WTC11 (cell line): ENCODE measurements around the gene OST4. TPM values are rescaled to one million over a fixed set of nuclear protein-coding genes. Genes with fewer than 3 reads are reported as not detected.

Experiments
- ATF1 ChIP-seq: sonication (generic); formaldehyde crosslinking; IDR thresholded peaks from 2 replicates; pipeline ENCODE4 v1.8.1; 2023; ENCODE audit warnings: mild to moderate bottlenecking, moderate library complexity, missing genetic modification reagents
- ATF6 ChIP-seq: sonication (generic); formaldehyde crosslinking; IDR thresholded peaks from 2 replicates; pipeline ENCODE4 v1.8.1; 2023; ENCODE audit warnings: mild to moderate bottlenecking, missing genetic modification reagents
- CDX4 ChIP-seq: fragments of 250-450 bp; sonication (Bioruptor Pico); IDR thresholded peaks from 2 replicates; pipeline ENCODE4 v1.9.0; 2021; ENCODE audit warnings: moderate library complexity, mild to moderate bottlenecking, inconsistent platforms, borderline replicate concordance
- CREB1 ChIP-seq: sonication (generic); formaldehyde crosslinking; IDR thresholded peaks from 2 replicates; pipeline ENCODE4 v1.8.0; 2023; ENCODE audit warnings: mild to moderate bottlenecking, missing genetic modification reagents
- ELF4 ChIP-seq: sonication (generic); formaldehyde crosslinking; IDR thresholded peaks from 2 replicates; pipeline ENCODE4 v1.8.1; 2022; ENCODE audit warnings: low read depth, mild to moderate bottlenecking, moderate library complexity, missing genetic modification reagents
- EMX1 ChIP-seq: fragments of 250-450 bp; sonication (Bioruptor Pico); IDR thresholded peaks from 2 replicates; pipeline ENCODE4 v1.8.0; 2021; ENCODE audit warnings: mild to moderate bottlenecking
- ERG ChIP-seq: fragments of 250-450 bp; sonication (Bioruptor Pico); IDR thresholded peaks from 2 replicates; pipeline ENCODE4 v1.8.0; 2021; ENCODE audit warnings: mild to moderate bottlenecking
- ESRRA ChIP-seq: sonication (generic); formaldehyde crosslinking; IDR thresholded peaks from 2 replicates; pipeline ENCODE4 v1.8.1; 2022; ENCODE audit warnings: mild to moderate bottlenecking, missing genetic modification reagents, borderline replicate concordance
- FOXK1 ChIP-seq: sonication (generic); formaldehyde crosslinking; IDR thresholded peaks from 2 replicates; pipeline ENCODE4 v1.8.0; 2022; ENCODE audit warnings: mild to moderate bottlenecking, moderate library complexity, missing genetic modification reagents
- FOXP1 ChIP-seq: sonication (generic); formaldehyde crosslinking; IDR thresholded peaks from 2 replicates; pipeline ENCODE4 v1.8.0; 2022; ENCODE audit warnings: missing genetic modification reagents, mild to moderate bottlenecking, moderate library complexity, borderline replicate concordance
- GRHL2 ChIP-seq: fragments of 250-450 bp; sonication (Bioruptor Pico); IDR thresholded peaks from 2 replicates; pipeline ENCODE4 v1.8.0; 2022; ENCODE audit warnings: mild to moderate bottlenecking, moderate library complexity; ENCODE audit not compliant: insufficient replicate concordance, severe bottlenecking
- IRF1 ChIP-seq: sonication (generic); formaldehyde crosslinking; IDR thresholded peaks from 2 replicates; pipeline ENCODE4 v1.8.0; 2023; ENCODE audit warnings: missing genetic modification reagents
- IRF2 ChIP-seq: sonication (generic); formaldehyde crosslinking; IDR thresholded peaks from 2 replicates; pipeline ENCODE4 v1.8.0; 2022; ENCODE audit warnings: low read depth, missing genetic modification reagents, borderline replicate concordance
- MLX ChIP-seq: sonication (generic); formaldehyde crosslinking; IDR thresholded peaks from 2 replicates; pipeline ENCODE4 v1.8.1; 2023; ENCODE audit warnings: mild to moderate bottlenecking, missing genetic modification reagents, moderate library complexity
- MYBL2 ChIP-seq: sonication (generic); formaldehyde crosslinking; IDR thresholded peaks from 2 replicates; pipeline ENCODE4 v1.8.1; 2023; ENCODE audit warnings: mild to moderate bottlenecking, moderate library complexity, missing genetic modification reagents
- NFATC4 ChIP-seq: fragments of 250-450 bp; sonication (Bioruptor Pico); IDR thresholded peaks from 2 replicates; pipeline ENCODE4 v1.9.0; 2021; ENCODE audit warnings: mild to moderate bottlenecking
- NFE2L1 ChIP-seq: sonication (generic); formaldehyde crosslinking; IDR thresholded peaks from 2 replicates; pipeline ENCODE4 v1.8.1; 2023; ENCODE audit warnings: missing genetic modification reagents
- SMAD3 ChIP-seq: sonication (generic); formaldehyde crosslinking; IDR thresholded peaks from 2 replicates; pipeline ENCODE4 v1.8.0; 2022; ENCODE audit warnings: missing genetic modification reagents, mild to moderate bottlenecking, borderline replicate concordance
- SMAD4 ChIP-seq: sonication (generic); formaldehyde crosslinking; IDR thresholded peaks from 2 replicates; pipeline ENCODE4 v1.8.0; 2022; ENCODE audit warnings: mild to moderate bottlenecking, missing genetic modification reagents
- SP1 ChIP-seq: sonication (generic); formaldehyde crosslinking; conservative IDR thresholded peaks from 2 replicates; pipeline ENCODE4 v1.8.1; 2022; ENCODE audit warnings: missing genetic modification reagents
- TEAD4 ChIP-seq: sonication (generic); formaldehyde crosslinking; IDR thresholded peaks from 2 replicates; pipeline ENCODE4 v1.8.0; 2022; ENCODE audit warnings: mild to moderate bottlenecking, missing genetic modification reagents
- ZBTB43 ChIP-seq: sonication (generic); formaldehyde crosslinking; IDR thresholded peaks from 2 replicates; pipeline ENCODE4 v1.8.1; 2023; ENCODE audit warnings: mild to moderate bottlenecking, missing genetic modification reagents
- ZMAT4 ChIP-seq: fragments of 250-450 bp; sonication (Bioruptor Pico); IDR thresholded peaks from 2 replicates; pipeline ENCODE4 v1.9.0; 2021; ENCODE audit warnings: mild to moderate bottlenecking
- ZNF121 ChIP-seq: sonication (generic); formaldehyde crosslinking; IDR thresholded peaks from 2 replicates; pipeline ENCODE4 v1.8.0; 2023; ENCODE audit warnings: missing genetic modification reagents
- ZNF281 ChIP-seq: sonication (generic); formaldehyde crosslinking; IDR thresholded peaks from 2 replicates; pipeline ENCODE4 v1.8.0; 2023; ENCODE audit warnings: mild to moderate bottlenecking, missing genetic modification reagents
- ZNF317 ChIP-seq: sonication (generic); formaldehyde crosslinking; IDR thresholded peaks from 2 replicates; pipeline ENCODE4 v1.8.1; 2023; ENCODE audit warnings: low read depth, mild to moderate bottlenecking, moderate library complexity, missing genetic modification reagents, borderline replicate concordance
- ZNF512 ChIP-seq: sonication (generic); formaldehyde crosslinking; IDR thresholded peaks from 2 replicates; pipeline ENCODE4 v1.8.1; 2022; ENCODE audit warnings: missing genetic modification reagents, borderline replicate concordance
- ZNF671 ChIP-seq: fragments of 250-450 bp; sonication (Bioruptor Pico); IDR thresholded peaks from 2 replicates; pipeline ENCODE4 v1.8.0; 2021; ENCODE audit warnings: mild to moderate bottlenecking
- total RNA-seq: library from RNA; stranded (reverse); gene quantifications from 3 replicates; pipeline ENCODE4 v1.2.3, GENCODE V29; 2021

Gene OST4
- total RNA-seq, 1 experiment from 2014 or later = 210 TPM

- TF ChIP-seq ZMAT4 (CRISPR knock-in tag) = no peak
- no peak for TF ChIP-seq IRF2 (CRISPR knock-in tag)
- peak; percentile 51; the same call in 1 of the 2 replicates for TF ChIP-seq FOXP1 (CRISPR knock-in tag)
- 0 out of 2 replicates have a peak, but pooled peaks have one; percentile 20 for TF ChIP-seq ATF1 (CRISPR knock-in tag)
- no peak for TF ChIP-seq ZNF317 (CRISPR knock-in tag)
- no peak for TF ChIP-seq SP1 (CRISPR knock-in tag)
- TF ChIP-seq ZBTB43 (CRISPR knock-in tag) = 0 out of 2 replicates have a peak, but pooled peaks have one; percentile 14
- TF ChIP-seq IRF1 (CRISPR knock-in tag) = no peak
- TF ChIP-seq MYBL2 (CRISPR knock-in tag) = no peak
- TF ChIP-seq CDX4 (CRISPR knock-in tag) = no peak
- no peak for TF ChIP-seq SMAD4 (CRISPR knock-in tag)
- TF ChIP-seq CREB1 (CRISPR knock-in tag) = peak; percentile 49; the same call in 1 of the 2 replicates
- TF ChIP-seq ATF6 (CRISPR knock-in tag) = no peak
- no peak for TF ChIP-seq TEAD4 (CRISPR knock-in tag)
- TF ChIP-seq ESRRA (CRISPR knock-in tag) = no peak
- no peak for TF ChIP-seq ZNF281 (CRISPR knock-in tag)
- no peak for TF ChIP-seq ZNF121 (CRISPR knock-in tag)
- no peak for TF ChIP-seq ERG (CRISPR knock-in tag)
- no peak for TF ChIP-seq ELF4 (CRISPR knock-in tag)
- no peak for TF ChIP-seq GRHL2
- TF ChIP-seq NFE2L1 (CRISPR knock-in tag) = no peak
- no peak for TF ChIP-seq ZNF512 (CRISPR knock-in tag)
- TF ChIP-seq MLX (CRISPR knock-in tag) = no peak
- no peak for TF ChIP-seq EMX1
- TF ChIP-seq ZNF671 (CRISPR knock-in tag) = no peak; the same call in 1 of the 2 replicates
- TF ChIP-seq NFATC4 = no peak; the same call in 1 of the 2 replicates
- no peak for TF ChIP-seq FOXK1 (CRISPR knock-in tag)
- TF ChIP-seq SMAD3 (CRISPR knock-in tag) = peak; percentile 75; the same call in 1 of the 2 replicates
These were observed 21.0 kb downstream of the OST4 start (continued) for GRCh38 chr2:27050281-27050995.
